ENCODE measurements around the gene ARHGAP42.

The ARHGAP42 gene

DNA sequence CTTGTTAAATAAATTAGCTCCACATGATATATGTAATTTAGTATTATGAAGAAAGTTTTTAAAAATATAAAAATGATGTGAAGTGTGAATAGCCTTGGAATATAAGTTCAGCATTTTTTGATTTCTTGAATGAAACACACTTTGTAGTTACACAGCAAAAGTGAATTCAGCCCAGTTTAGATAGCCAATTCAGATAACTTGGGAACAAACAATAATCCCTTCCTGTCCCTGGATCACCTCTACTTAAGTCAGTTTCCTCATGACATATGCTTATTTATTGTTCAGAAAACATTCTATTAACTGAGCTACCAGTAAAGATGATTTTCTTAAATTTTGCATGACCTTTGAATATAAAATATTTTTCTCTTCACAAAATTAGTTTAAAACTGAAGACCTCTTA, 335.2 kb downstream of the ARHGAP42 start:
- DNase-seq (ENCODE audit: low read depth in 2 of 2): no peak

DNA sequence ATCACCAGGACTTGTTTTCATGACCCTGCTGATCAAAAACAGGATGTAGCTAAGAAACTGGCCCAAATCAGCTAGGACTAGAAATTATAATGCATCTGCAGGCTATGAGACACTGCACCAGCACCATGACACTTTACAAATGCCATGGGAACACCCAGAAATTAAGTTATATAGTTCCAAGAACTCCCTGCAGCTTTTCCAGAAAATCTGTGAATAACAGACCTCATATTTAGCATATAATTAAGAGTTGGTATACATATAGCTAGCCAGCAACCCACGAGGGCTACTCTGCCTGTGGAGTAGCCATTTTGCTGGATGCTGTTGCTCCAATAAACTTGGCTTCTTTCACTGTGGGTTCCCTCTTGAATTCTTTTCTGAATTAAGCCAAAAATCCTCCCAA, 341.6 kb downstream of the ARHGAP42 start:
- no peak for DNase-seq (ENCODE audit: low read depth in 2 of 2)

DNA sequence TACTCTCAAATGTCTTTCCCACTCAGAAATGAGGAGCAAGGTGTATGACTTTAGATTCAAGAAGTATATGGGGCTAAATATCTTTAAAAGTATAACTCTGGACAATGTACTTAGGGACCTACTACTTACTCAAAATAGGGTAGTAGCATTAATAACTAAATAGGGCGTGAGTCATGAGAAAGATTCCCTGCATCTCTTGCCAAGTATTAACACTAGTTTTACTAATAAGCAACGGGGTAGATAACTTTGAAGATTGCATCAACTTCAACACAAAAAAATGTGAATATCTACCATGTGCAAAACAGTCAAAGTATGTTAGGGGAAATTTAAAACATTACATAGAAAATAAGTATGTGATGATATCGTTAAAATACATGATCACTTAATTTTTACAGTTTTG, 342.9 kb downstream of the ARHGAP42 start:
- no peak for DNase-seq (ENCODE audit: low read depth in 2 of 2)

DNA sequence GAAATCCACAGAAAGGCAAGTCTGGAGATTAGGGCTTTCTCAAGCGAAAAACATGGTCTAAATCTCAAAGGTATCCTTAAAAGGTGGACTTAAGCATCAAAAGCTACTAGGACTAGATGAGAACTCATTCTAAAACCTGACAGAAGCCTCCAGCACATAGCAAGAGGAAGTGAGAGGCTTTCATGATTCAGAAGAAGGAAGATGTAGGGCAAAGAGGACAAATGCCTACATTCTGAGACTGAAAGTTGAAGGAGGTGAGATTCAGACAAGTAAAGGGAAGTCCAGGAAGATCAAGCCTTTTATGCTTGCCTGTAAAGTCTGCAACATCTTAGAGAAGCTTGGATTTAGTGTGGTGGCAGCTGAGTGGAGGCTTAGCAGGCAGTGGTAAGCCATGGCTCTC, 343.6 kb downstream of the ARHGAP42 start:
- no peak for DNase-seq (ENCODE audit: low read depth in 2 of 2)

DNA sequence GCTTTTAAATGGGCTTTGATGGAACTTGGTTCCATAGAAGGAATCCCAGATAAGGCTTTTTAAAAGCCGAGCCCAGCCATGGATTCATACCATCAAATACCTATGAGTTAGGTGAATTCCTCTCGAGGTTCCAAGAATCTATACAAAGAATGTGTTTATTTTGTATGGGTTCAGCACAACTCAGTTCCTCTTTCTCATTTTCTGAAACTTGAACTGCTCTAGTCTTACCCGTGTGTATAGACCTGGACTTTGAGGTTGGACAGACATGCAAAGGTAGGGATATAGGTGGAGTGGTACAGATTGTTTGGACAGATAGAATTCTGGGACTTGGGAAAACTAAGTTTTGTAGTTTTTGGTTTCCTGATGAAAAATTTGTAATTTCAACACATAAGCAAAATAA, 344.6 kb downstream of the ARHGAP42 start:
- DNase-seq (ENCODE audit: low read depth in 2 of 2): no peak

DNA sequence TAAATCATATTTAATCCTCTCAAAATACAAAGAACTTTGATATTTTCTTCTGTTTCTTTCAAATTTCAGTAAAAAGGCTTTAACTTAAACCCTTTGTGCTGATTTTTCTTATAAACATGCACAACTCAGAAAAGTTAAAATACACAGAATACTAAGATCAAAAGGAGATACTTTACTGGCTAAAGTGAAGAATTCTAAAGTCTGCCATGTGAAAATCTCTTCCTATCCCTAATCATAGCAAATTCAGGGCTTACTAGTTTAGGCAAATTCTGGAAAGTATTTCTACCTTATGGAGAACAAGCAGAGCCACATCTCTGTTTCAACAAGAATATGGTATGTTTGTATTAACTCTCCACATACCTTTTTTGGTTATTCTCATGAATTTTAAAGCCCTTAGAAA, 345.9 kb downstream of the ARHGAP42 start:
- DNase-seq (ENCODE audit: low read depth in 2 of 2): no peak

DNA sequence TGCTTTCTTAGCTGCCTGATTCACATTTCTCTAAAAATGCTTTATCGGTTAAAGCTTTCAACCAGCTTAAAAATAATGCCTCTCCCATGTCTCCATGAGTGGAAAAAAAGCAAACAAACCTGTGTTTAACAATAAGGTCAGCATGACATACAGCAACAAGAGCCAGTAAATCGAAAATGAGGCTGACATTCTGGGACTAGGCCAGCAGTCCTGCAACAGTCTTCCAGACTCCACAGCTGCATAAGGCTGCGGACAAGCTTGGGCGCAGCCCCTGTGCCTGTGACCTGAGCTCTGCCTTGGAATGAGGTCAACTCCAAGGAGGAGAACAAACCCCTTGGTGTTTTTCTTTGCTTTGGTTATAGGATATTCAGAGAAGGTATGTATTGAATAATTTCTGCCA, 347.0 kb downstream of the ARHGAP42 start:
- no peak for DNase-seq (ENCODE audit: low read depth in 2 of 2)

DNA sequence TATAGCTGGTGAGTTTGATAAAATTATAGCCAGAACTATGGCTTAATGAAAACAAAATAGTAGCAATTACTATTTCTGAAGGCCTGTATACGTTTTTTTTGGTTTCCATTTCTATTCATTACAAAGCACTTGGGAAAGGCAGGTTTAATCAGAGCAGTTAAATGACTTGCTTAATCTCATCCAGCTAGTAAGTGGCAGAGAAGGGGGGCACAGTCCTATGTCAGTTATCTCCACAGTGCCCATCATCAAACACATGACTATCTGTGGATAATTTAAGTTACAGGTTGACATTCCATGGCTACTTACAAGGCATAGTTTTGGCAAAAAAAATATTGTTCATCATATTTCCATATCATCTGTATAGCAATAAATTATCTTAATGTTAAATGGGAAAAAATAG, 348.8 kb downstream of the ARHGAP42 start:
- no peak for DNase-seq (ENCODE audit: low read depth in 2 of 2)

Data from stimulated activated CD4-positive, alpha-beta T cell treated with anti-CD3 and anti-CD28 coated beads, Interleukin-4, amount 100 ng/mL, for 48 hours (primary cell).